ENCODE data around the gene GALNT10. TPM values are rescaled to one million over a fixed set of nuclear protein-coding genes. Genes with fewer than 3 reads are reported as not detected.

GALNT10 gene
- total RNA-seq, 1 donor from 2014 or later: 6.7 TPM

GRCh38 chr5:154298065-154298464 is 107.5 kb downstream of the GALNT10 start:
- no peak for ATAC-seq

DNA sequence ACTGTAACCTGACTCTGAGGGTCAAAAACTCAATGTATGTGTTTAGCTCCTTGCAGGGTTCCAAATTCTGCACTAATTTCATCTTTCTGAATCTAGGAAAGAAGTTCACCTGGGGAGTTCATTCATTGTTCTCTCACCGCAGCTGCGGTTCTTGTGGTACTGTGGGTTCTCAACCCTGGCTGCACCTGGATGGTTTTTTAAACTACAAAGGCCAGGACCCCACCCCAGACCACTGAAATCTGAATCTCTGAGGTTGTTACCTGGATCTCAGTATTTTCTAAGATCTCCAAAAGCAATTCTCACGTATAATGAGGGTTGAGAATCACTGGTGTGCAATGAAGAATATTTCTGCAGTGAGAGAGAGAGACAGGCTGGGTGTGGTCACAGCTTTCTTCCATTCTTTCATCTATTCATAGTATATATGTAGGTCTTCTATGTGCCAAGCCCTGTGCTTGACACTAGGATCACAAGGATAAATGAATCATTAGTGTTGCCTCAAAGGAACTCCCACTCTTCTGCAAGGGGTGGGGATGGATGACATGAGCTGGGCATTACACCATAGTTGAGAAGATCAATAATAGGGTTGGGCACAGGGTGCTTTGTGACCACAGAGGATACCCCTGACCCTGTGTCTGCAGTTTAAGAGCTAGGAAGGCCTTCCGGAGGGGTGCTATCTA is 109.8 kb downstream of the GALNT10 start:
- peak; percentile 53 for ATAC-seq

GRCh38 chr5:154301726-154302125 is 111.2 kb downstream of the GALNT10 start:
- ATAC-seq: no peak

DNA sequence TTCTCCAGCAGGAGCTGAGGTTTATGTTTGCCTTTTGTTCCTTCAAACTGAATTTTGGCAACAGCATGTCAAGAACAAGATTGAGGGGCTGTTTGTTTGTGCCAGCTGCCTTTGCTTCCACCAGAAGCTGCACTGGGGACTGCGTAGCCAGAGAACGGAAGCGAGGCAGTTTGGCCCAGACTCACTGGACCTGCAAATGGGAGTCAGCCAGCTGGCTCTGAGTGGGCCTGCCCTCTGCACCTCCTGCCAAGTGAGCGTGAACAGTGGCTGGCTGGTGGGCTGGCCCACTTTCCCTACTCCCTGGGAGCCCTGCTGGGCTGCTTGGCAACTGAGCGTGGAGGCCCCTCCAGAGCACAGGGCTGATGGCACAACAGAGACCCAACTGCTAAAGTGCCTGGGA is 111.6 kb downstream of the GALNT10 start:
- no peak for ATAC-seq

DNA sequence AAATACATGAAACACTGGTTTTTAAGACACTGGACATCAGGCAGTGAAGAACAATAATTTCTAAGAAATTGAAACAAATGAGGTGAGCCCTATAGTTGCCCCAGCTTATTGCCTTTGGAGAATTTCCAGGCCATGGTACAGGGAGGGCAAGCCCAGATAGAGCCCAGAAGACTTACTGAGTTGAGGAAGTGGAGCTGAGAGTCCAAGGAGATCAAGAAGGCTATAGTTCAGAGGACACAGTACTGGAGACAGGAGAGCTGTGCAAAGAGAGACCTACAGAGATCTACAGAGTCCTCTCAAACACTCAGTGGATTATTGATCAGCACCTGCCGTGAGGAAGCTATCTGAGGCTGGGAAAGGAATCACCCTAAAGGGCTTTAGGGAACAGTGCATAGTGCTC is 112.6 kb downstream of the GALNT10 start:
- no peak for ATAC-seq

- ATAC-seq: no peak
Observed at GRCh38 chr5:154308443-154309370, 118.2 kb downstream of the GALNT10 start.

DNA sequence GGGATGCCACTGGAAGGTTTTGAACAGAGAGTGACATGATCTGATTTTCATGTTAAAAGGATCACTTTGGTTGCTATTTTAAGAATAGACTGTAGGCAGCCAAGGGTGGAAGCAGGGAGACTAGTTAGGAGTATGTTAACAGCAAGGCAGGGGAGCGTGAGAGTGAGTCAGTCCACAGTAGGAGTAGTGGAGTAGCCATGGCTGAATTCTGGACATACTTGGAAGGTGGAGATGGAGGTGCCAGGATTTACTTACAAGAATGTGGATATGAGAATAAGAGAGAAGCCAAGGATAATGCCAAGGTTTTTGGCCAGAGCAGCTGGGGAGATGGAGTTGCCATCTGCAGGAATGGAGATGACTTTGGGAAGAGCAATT is 118.8 kb downstream of the GALNT10 start:
- no peak for ATAC-seq

DNA sequence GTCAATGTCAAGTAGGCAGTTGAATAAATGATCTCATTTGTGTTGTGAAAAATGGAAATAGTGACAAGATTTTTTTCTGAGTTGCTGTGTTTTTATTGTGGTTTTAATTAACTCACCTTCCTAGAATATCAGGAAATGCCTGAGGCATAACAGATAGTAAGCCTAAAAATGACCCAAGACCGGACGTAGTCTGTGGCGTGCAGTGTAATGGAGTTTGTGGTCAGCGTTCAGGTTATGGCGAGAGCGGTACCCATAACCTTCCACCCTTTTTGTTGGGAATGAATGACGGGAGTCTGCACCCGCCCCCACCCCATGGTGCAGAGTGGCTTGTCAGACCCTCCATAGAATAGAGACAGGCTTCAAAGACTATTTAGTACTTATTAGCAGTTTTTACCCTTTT is 119.3 kb downstream of the GALNT10 start:
- ATAC-seq: no peak

- ATAC-seq: no peak
Observed at GRCh38 chr5:154311362-154311761, 120.8 kb downstream of the GALNT10 start.

DNA sequence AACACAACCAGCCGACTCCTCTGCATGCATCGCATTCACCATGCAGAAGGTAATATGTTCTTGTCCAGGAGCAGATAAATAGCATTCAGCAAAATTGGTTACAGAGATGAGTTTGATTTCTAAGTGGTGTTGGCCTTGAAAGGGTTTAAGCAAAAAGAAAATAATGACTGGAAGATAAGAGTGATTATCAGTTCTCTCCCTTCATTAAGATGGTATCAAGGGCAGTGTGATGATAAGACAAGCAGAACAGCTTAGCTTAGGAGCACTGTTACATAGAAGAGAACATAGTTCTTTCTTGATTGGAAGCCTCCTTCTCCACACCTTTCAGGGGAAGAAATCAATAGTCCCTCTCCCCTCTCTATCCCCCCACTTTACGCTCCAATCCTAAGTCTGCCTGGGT is 121.5 kb downstream of the GALNT10 start:
- ATAC-seq: no peak

DNA sequence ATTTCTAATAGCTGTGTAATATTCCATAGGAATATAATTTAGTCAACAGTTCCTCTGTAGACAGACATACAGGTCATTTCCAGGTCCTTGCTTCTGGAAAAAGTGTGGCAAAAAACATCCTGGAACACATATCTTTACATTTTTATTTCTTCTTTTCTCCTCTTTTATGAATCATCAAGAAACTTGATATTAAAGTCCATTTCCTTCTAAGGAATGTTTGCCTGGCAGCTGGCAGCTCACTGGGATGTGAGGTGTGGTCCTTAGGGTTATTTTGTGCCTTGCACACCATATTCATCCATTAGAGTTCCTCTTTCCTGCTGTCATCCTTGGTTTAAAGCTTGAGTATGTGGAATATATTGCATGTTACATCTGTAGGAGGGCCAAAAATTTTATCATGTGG is 122.0 kb downstream of the GALNT10 start:
- no peak for ATAC-seq

- no peak for ATAC-seq
Observed at GRCh38 chr5:154313360-154314017, 123.0 kb downstream of the GALNT10 start.

DNA sequence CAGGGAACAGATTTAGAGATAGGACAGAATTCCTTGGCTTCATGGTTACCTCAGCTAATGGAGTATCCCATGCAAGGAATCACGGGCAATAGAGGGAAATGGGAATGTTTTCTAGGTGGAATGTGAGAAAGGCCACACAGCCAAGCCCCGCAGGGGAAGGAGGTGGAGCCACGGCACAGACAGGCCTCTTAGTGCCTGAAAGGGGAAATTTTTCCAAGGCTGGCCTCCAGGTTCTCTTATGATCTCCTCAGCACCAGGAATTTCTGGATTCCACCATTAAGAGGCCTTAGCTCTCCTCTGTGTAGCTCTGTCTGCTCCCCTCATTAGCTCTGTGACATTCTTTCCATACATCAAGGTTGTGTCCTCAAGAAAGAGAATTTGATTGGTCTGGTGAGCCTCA is 124.7 kb downstream of the GALNT10 start:
- no peak for ATAC-seq

DNA sequence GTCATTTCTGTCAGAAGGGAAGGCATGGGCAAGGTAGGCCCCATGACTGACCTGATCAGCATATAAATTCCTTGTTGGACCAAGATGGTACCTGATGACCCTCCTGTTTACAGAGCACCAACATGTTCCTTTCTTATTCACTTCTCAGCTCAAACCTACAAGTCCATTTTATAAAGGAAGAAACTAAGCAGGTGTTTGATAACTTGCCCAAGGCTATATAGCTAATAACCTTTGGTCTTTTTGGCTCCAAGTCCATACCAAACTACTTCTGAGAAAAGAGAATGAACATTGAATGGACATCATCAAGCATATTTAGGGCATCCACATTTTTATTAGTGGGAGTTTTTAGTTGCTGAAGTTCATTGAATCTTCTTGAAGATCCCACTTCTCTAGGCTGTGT is 125.2 kb downstream of the GALNT10 start:
- ATAC-seq: no peak

- ATAC-seq: no peak
Observed at GRCh38 chr5:154316223-154316935, 125.8 kb downstream of the GALNT10 start.

GRCh38 chr5:154317916-154318315 is 127.4 kb downstream of the GALNT10 start:
- ATAC-seq: no peak

DNA sequence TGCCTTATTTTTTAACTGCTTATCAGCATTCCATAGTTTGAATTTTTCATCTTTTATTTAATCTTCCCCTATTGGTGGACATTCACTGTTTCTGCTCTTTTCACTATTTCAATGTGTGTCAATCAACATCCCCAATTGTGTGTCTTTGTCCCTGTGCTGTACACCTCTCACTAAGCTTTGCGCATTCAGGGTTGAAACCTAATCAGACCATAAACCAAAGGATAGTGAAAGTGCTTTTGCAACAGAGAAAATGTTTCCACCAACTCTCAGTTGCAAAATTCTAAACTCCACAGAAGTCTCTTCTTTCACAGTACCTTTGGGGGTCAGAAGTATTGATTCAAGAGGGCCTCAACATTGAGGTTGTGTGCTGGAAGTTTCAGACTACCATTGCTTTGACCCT is 128.2 kb downstream of the GALNT10 start:
- no peak for ATAC-seq

GRCh38 chr5:154319736-154320135 is 129.2 kb downstream of the GALNT10 start:
- ATAC-seq: no peak

GRCh38 chr5:154320224-154321089 is 129.9 kb downstream of the GALNT10 start:
- no peak for ATAC-seq

DNA sequence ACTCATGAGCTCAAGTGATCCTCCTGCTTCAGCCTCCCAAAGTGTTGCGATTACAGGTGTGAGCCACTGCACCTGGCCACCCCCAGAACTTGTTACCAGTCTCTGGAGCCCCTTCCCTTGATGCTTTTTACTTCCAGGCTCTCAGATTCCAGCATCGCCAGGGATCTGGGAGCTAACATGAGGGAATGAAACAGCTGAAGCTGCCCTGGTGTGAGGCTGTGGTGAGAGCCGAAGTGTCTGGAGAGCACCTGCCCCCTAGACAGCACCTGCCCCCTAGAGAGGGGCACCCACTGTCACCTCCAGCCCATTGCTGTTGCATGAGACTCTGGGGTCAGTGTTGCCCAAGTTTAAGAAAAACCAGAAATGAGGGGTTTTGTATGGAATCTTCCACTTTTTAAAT is 131.0 kb downstream of the GALNT10 start:
- ATAC-seq: no peak

DNA sequence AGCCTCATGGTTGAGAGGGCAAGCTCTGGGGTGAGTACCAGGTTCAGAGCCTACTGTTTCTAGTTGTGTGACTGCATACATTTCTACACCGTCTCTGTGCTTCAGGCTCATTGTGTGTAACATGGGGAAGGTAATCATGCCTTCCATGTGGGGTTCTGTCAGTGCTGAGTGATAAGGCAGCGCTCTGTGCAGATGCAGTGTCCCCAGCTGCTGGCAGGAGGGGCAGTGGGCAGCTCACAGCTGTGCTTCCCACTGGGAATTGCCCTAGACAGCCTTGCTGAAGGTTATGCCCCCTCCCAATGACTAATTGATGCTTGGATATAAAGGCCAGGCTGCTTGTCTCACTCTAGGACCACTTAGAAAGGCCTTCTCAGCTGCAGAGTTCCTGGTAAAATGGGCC is 133.5 kb downstream of the GALNT10 start:
- ATAC-seq: no peak

DNA sequence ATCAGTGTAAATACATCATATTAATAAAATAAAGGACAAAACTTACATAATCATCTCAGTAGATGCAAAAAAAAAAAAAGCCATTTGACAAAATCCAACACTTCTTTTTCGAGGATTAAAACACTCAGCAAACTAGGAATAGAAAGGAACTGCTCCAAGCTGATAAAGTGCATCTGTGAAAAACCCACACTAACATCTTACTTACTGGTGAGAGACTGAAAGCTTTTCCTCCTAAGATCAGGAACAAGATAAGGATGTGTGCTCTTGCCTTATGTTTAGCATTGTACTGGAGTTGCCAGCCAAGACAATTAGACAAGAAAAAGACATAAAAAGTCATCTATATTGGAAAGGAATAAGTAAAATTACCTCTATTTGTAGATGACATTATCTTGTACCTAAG is 135.0 kb downstream of the GALNT10 start:
- no peak for ATAC-seq
